ENCODE results near the gene WWOX. TPM values are rescaled to one million over a fixed set of nuclear protein-coding genes. Genes with fewer than 3 reads are reported as not detected.

Gene WWOX
- polyA plus RNA-seq, 4 donors: 4.9 to 15.8 (median 7.0) TPM

DNA sequence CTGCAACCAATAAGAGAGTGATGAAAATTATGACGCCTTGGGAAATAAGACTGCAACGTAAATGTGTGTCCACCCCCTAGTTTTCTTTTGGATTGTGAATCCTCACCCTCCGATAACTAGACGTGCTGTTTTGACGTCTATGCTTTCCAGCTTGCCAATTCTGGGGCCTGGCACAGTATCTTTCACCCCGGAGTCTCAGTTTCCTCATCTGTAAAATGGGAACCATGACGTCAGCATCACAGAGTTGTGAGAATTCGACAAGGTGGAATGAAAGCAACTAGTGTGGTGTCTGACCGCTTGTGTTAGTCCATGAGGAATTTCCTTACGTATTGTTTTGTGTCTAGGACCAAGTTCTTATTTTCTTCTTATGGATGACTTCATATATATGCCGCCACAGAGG lies 37.7 kb downstream of the WWOX start:
- no peak overlapping the region for H3K4me3 ChIP-seq (ENCODE audit: low read depth in 1 of 3, low read length in 3 of 3)
- FAIRE-seq (no peak), DNase-seq (no peak)
- H3K4me1 ChIP-seq (ENCODE audit: control insufficient read depth in 3 of 3, insufficient read depth in 2 of 3, low read depth in 1 of 3, low read length in 2 of 3): peaks cover 0 to 3% (median 0%) of the 10 kb centered on the region in 3 donors
- H3K9me3 ChIP-seq (ENCODE audit: control insufficient read depth in 2 of 2, insufficient read depth in 1 of 2, low read depth in 1 of 2, low read length in 1 of 2): peaks cover 0 to 9% of the 10 kb centered on the region in 2 donors
- H3K27ac ChIP-seq (ENCODE audit: low read depth in 1 of 3, low read length in 2 of 3): no peak overlapping the region
- WGBS, 3 donors: 96 to 97% (median 96%) methylated on average over 11 of the region's 11 CpGs
- peaks cover 0 to 2% (median 0%) of the 10 kb centered on the region in 3 donors for H3K36me3 ChIP-seq (ENCODE audit: control insufficient read depth in 3 of 3, insufficient read depth in 2 of 3, low read depth in 1 of 3, low read length in 3 of 3)
- H3K27me3 ChIP-seq (ENCODE audit: control insufficient read depth in 3 of 3, insufficient read depth in 3 of 3, low read length in 3 of 3): no peaks in the 10 kb centered on the region

DNA sequence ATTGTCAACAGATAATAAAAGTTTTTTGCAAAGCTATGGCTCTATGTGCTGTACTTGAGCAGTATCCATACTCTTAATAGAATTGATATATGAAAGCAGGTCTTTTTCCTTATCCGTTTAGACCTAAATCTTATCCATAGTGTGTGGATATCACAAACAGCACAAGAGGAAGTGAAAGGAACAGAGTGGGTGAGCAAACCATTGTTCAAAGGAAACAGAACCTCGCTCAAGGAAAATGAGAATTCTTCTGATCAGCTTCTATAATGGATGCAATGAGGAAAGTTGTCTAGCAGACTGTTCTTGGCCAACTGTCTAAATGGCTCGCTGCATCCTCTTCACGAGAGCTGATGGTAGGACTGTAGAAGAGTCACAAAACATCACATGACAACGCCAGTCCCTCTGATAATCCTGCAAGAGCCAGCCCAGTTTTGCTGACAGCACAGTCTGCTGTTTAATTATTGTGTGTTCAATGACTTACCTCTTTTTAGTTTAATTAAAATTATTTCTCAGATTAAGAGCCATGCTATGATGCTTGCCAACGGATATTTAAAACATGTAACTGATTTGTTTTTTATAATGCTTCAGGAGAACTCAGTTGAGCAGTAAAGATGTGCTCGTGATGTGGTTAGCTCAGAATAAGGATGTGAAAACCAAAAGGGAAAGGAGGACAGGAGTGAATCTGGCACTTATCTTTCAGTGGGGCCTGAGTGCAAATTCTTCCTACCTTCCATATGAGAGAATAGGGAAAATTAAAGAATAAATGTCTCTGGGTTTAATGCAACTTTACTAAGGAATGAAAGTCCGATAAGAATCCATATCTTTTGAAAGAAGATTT lies 38.5 kb downstream of the WWOX start:
- Histone ChIP-seq H3K27ac (ENCODE audit: low read depth in 1 of 3, low read length in 2 of 3) (no peak overlapping the region), H3K4me3 (ENCODE audit: low read depth in 1 of 3, low read length in 3 of 3) (no peak overlapping the region), H3K4me1 (ENCODE audit: control insufficient read depth in 3 of 3, insufficient read depth in 2 of 3, low read depth in 1 of 3, low read length in 2 of 3) (peaks cover 0 to 3% (median 0%) of the 10 kb centered on the region in 3 donors), H3K36me3 (ENCODE audit: control insufficient read depth in 3 of 3, insufficient read depth in 2 of 3, low read depth in 1 of 3, low read length in 3 of 3) (peaks cover 0 to 2% (median 0%) of the 10 kb centered on the region in 3 donors), H3K9me3 (ENCODE audit: control insufficient read depth in 2 of 2, insufficient read depth in 1 of 2, low read depth in 1 of 2, low read length in 1 of 2) (peaks cover 0 to 9% of the 10 kb centered on the region in 2 donors), H3K27me3 (ENCODE audit: control insufficient read depth in 3 of 3, insufficient read depth in 3 of 3, low read length in 3 of 3) (no peaks in the 10 kb centered on the region)
- FAIRE-seq (no peak), DNase-seq (no peak)
- 90 to 92% (median 92%) methylated on average over 8 of the region's 8 CpGs for WGBS, 3 donors

DNA sequence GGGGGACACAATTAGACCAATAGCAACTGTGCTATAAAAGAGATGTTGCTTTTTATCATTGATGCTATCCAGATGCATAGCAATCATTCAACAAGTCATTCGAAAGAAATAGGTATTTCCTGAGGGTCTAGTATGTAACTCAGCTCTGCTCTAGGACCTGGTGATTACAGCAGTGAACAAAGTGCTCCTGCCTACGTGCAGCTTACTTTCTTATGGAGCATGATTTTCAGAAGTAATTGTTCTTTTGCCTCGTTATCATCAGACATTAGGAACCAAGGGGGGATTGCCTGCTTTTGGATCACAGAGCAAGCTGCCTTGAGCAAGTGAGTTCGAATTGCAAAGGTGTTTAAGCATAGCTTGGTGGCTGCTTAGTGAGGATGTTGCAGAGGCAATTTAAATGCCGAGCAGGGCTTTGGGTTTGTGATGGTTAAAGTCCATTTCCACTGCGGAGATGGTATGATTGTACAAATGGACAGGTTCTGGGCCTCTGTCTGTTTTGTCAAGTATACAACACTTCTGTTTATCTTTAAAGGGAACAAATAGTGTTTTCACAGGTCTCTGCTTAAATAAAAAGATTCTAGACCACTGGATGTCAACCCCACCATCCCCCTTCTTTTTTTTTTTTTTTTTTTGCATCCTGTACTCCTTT lies 41.5 kb downstream of the WWOX start:
- FAIRE-seq: no peak

DNA sequence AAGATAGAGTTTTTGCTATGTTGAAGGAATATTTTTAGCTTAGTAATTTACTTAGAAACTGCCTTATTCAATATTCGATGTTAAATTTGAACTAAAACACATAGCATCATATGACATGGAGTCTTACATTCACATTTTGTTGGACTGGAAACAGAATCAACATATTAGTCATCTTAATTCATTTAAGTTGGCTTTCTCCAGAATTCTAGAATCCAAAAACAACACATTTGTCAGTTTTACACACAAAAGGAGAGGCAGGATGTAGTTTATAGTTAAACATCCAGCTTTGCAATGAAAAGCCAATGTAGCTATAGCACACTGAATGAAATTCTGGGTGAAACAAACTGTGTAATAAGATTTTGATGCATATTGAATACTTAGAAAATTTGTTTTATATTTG lies 43.3 kb downstream of the WWOX start:
- FAIRE-seq (no peak), DNase-seq (no peak)
- H3K9me3 ChIP-seq (ENCODE audit: control insufficient read depth in 2 of 2, insufficient read depth in 1 of 2, low read depth in 1 of 2, low read length in 1 of 2): peaks cover 0 to 9% of the 10 kb centered on the region in 2 donors
- H3K4me3 ChIP-seq (ENCODE audit: low read depth in 1 of 3, low read length in 3 of 3): no peak overlapping the region
- no peaks in the 10 kb centered on the region for H3K4me1 ChIP-seq (ENCODE audit: control insufficient read depth in 3 of 3, insufficient read depth in 2 of 3, low read depth in 1 of 3, low read length in 2 of 3)
- H3K27me3 ChIP-seq (ENCODE audit: control insufficient read depth in 3 of 3, insufficient read depth in 3 of 3, low read length in 3 of 3): no peaks in the 10 kb centered on the region
- H3K36me3 ChIP-seq (ENCODE audit: control insufficient read depth in 3 of 3, insufficient read depth in 2 of 3, low read depth in 1 of 3, low read length in 3 of 3): peaks cover 0 to 2% (median 0%) of the 10 kb centered on the region in 3 donors
- no peak overlapping the region for H3K27ac ChIP-seq (ENCODE audit: low read depth in 1 of 3, low read length in 2 of 3)
- WGBS, 3 donors: 70 to 88% (median 79%) methylated on average over 1 of the region's 1 CpG

More for the DNA sequence above, 41.5 kb downstream of the WWOX start:
- Histone ChIP-seq H3K4me1 (ENCODE audit: control insufficient read depth in 3 of 3, insufficient read depth in 2 of 3, low read depth in 1 of 3, low read length in 2 of 3) (no peaks in the 10 kb centered on the region), H3K4me3 (ENCODE audit: low read depth in 1 of 3, low read length in 3 of 3) (no peak overlapping the region), H3K9me3 (ENCODE audit: control insufficient read depth in 2 of 2, insufficient read depth in 1 of 2, low read depth in 1 of 2, low read length in 1 of 2) (peaks cover 0 to 9% of the 10 kb centered on the region in 2 donors), H3K36me3 (ENCODE audit: control insufficient read depth in 3 of 3, insufficient read depth in 2 of 3, low read depth in 1 of 3, low read length in 3 of 3) (peaks cover 0 to 4% (median 0%) of the 10 kb centered on the region in 3 donors), H3K27me3 (ENCODE audit: control insufficient read depth in 3 of 3, insufficient read depth in 3 of 3, low read length in 3 of 3) (no peaks in the 10 kb centered on the region), H3K27ac (ENCODE audit: low read depth in 1 of 3, low read length in 2 of 3) (no peak overlapping the region)
- 63 to 78% (median 76%) methylated on average over 6 of the region's 6 CpGs for WGBS, 3 donors
- DNase-seq: peak; percentile 7 to 26

DNA sequence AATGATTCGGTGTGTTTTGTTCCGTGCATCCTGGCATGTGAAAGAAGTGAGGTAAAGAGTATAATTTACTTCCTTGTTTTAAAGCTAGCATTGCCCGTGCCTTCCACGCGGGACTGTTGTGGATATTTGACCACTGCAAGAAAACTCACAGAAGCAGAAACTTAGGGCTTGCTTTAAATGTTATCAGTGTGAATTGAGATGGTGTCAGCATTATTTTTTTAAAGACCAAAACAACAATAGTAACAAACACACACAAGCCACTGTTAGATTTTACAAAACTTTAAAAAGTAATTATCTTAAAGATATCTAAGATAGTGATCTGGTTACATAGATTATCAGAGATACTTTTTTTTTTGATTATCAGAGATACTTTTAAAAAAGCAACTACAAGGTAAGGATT lies 47.4 kb downstream of the WWOX start:
- no peaks in the 10 kb centered on the region for H3K27me3 ChIP-seq (ENCODE audit: control insufficient read depth in 3 of 3, insufficient read depth in 3 of 3, low read length in 3 of 3)
- no peaks in the 10 kb centered on the region for H3K9me3 ChIP-seq (ENCODE audit: control insufficient read depth in 2 of 2, insufficient read depth in 1 of 2, low read depth in 1 of 2, low read length in 1 of 2)
- no peaks in the 10 kb centered on the region for H3K4me1 ChIP-seq (ENCODE audit: control insufficient read depth in 3 of 3, insufficient read depth in 2 of 3, low read depth in 1 of 3, low read length in 2 of 3)
- no peak for DNase-seq
- peaks cover 0 to 2% (median 0%) of the 10 kb centered on the region in 3 donors for H3K36me3 ChIP-seq (ENCODE audit: control insufficient read depth in 3 of 3, insufficient read depth in 2 of 3, low read depth in 1 of 3, low read length in 3 of 3)
- WGBS, 3 donors: 79 to 85% (median 85%) methylated on average over 5 of the region's 5 CpGs
- no peak overlapping the region for H3K4me3 ChIP-seq (ENCODE audit: low read depth in 1 of 3, low read length in 3 of 3)
- no peak for FAIRE-seq
- no peak overlapping the region for H3K27ac ChIP-seq (ENCODE audit: low read depth in 1 of 3, low read length in 2 of 3)

DNA sequence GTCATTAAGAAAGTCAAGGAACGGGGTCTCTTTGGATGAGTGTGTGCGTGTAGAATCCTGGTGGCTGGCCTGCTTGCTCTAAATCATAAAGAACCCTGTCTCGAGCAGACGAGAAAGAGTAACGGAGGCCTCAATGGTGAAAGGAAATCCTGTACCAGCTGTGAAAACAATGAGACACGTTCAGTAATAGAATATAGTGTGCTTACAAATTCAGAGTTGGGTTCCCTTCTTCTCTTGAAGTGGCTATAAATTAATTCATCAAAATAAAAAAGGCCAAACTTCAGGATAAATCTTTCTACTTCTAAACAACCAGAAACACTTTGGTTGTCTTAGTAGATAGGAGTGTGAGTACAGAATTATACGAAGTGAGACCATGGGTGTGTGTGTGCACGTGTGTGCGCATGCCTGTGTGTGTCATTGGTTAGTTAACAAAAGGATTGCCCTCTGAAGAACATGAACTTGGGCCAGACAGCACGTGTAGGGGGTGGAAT lies 48.5 kb downstream of the WWOX start:
- FAIRE-seq (no peak), DNase-seq (no peak)
- Histone ChIP-seq H3K4me3 (ENCODE audit: low read depth in 1 of 3, low read length in 3 of 3) (no peak overlapping the region), H3K27me3 (ENCODE audit: control insufficient read depth in 3 of 3, insufficient read depth in 3 of 3, low read length in 3 of 3) (no peaks in the 10 kb centered on the region), H3K4me1 (ENCODE audit: control insufficient read depth in 3 of 3, insufficient read depth in 2 of 3, low read depth in 1 of 3, low read length in 2 of 3) (no peaks in the 10 kb centered on the region), H3K36me3 (ENCODE audit: control insufficient read depth in 3 of 3, insufficient read depth in 2 of 3, low read depth in 1 of 3, low read length in 3 of 3) (peaks cover 0 to 2% (median 0%) of the 10 kb centered on the region in 3 donors), H3K9me3 (ENCODE audit: control insufficient read depth in 2 of 2, insufficient read depth in 1 of 2, low read depth in 1 of 2, low read length in 1 of 2) (no peaks in the 10 kb centered on the region), H3K27ac (ENCODE audit: low read depth in 1 of 3, low read length in 2 of 3) (no peak overlapping the region)
- WGBS, 3 donors: 79 to 84% (median 81%) methylated on average over 10 of the region's 10 CpGs

DNA sequence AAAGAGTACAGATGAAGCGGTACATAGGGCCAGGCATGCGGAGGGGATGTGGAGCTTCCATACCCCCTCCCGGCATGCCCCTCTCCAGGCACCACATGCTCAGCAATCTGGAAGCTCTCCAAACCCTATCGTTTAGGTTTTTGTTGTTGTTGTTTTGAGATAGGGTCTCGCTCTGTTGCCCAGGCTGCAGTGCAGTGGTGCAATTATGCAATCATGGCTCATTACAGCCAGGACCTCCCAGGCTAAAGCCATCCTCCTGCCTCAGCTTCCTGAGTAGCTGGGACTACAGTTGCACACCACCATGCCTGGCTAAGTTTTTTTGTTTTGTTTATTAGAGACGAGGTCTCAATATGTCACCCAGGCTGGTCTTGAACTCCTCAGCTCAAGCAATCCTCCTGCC lies 50.8 kb downstream of the WWOX start:
- DNase-seq (no peak), FAIRE-seq (no peak)
- no peak overlapping the region for H3K27ac ChIP-seq (ENCODE audit: low read depth in 1 of 3, low read length in 2 of 3)
- WGBS, 3 donors: 82 to 89% (median 88%) methylated on average over 6 of the region's 6 CpGs
- H3K4me1 ChIP-seq (ENCODE audit: control insufficient read depth in 3 of 3, insufficient read depth in 2 of 3, low read depth in 1 of 3, low read length in 2 of 3): no peaks in the 10 kb centered on the region
- H3K36me3 ChIP-seq (ENCODE audit: control insufficient read depth in 3 of 3, insufficient read depth in 2 of 3, low read depth in 1 of 3, low read length in 3 of 3): no peaks in the 10 kb centered on the region
- no peak overlapping the region for H3K4me3 ChIP-seq (ENCODE audit: low read depth in 1 of 3, low read length in 3 of 3)
- no peaks in the 10 kb centered on the region for H3K27me3 ChIP-seq (ENCODE audit: control insufficient read depth in 3 of 3, insufficient read depth in 3 of 3, low read length in 3 of 3)
- no peaks in the 10 kb centered on the region for H3K9me3 ChIP-seq (ENCODE audit: control insufficient read depth in 2 of 2, insufficient read depth in 1 of 2, low read depth in 1 of 2, low read length in 1 of 2)

DNA sequence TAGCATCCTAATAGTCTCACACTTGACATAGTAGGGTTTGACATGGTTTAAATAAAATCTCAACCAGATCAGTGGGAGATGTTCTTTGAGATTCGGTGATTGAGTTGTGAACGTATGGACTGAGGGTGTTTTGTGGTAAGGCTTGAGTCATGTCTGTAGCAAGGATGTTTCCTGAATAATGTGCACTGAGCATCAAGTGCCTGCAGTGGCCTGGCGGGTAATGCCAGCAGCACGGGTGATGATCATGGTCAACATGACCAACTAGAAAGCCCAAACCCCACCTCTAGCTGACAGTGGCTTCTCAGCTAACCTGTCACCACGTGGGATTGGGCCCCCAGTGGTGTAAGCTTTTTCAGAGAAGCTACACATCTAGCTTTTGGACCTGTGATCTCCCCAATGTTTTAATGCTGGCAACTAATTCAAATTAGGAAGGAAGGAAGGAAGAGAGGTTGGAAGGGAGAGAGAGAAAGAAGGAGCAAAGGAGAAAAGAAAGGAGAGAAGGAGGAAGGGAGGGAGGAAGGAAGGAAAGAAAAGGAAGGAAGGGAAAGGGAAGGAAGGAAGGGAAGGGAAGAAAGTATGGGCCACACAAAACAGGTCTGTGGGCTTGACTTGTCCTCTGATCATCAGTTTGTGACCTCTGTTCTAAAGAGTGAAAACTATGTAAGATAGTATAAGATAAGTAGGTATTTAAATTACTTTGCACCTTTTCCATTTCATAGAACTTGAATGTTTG lies 55.4 kb downstream of the WWOX start:
- 58 to 73% (median 72%) methylated on average over 5 of the region's 5 CpGs for WGBS, 3 donors
- no peak for DNase-seq

More for the DNA sequence above, 55.4 kb downstream of the WWOX start:
- Histone ChIP-seq H3K36me3 (ENCODE audit: control insufficient read depth in 3 of 3, insufficient read depth in 2 of 3, low read depth in 1 of 3, low read length in 3 of 3) (no peaks in the 10 kb centered on the region), H3K4me1 (ENCODE audit: control insufficient read depth in 3 of 3, insufficient read depth in 2 of 3, low read depth in 1 of 3, low read length in 2 of 3) (no peaks in the 10 kb centered on the region), H3K27me3 (ENCODE audit: control insufficient read depth in 3 of 3, insufficient read depth in 3 of 3, low read length in 3 of 3) (no peaks in the 10 kb centered on the region), H3K27ac (ENCODE audit: low read depth in 1 of 3, low read length in 2 of 3) (no peak overlapping the region), H3K4me3 (ENCODE audit: low read depth in 1 of 3, low read length in 3 of 3) (no peak overlapping the region), H3K9me3 (ENCODE audit: control insufficient read depth in 2 of 2, insufficient read depth in 1 of 2, low read depth in 1 of 2, low read length in 1 of 2) (no peaks in the 10 kb centered on the region)
- FAIRE-seq: no peak
